H1 (cell line): ENCODE results near the gene HYAL1.

Experiments
- CEBPB ChIP-seq: IDR thresholded peaks from 2 replicates; pipeline ENCODE4 v1.6.1; 2012; ENCODE audit warnings: low read depth, low read length
- EGR1 ChIP-seq: IDR thresholded peaks from 2 replicates; pipeline ENCODE4 v1.6.1; 2011; ENCODE audit warnings: low read depth, low read length, borderline replicate concordance
- FOSL1 ChIP-seq: IDR thresholded peaks from 2 replicates; pipeline ENCODE4 v1.6.1; 2011; ENCODE audit warnings: mild to moderate bottlenecking, low read depth, low read length, moderate library complexity; ENCODE audit not compliant: insufficient read depth
- HDAC2 ChIP-seq, 2 experiments: fragments of 300-600 bp in 1 of 2; sonication (generic) in 1 of 2; IDR thresholded peaks; 2 replicates each; pipeline ENCODE4 v1.6.1; 2011 to 2012; ENCODE audit warnings: low read depth in 2 of 2, low read length in 2 of 2, mild to moderate bottlenecking in 2 of 2, moderate library complexity in 2 of 2, borderline replicate concordance in 1 of 2, inconsistent platforms in 1 of 2
- POLR2A ChIP-seq, 2 experiments: IDR thresholded peaks; 1 replicate in 1 of 2; 2 replicates in 1 of 2; pipeline ENCODE4 v1.6.1; 2011; ENCODE audit warnings: low read depth in 2 of 2, low read length in 2 of 2, mild to moderate bottlenecking in 2 of 2; ENCODE audit errors: control extremely low read depth in 1 of 2
- POLR2AphosphoS5 ChIP-seq: IDR thresholded peaks from 2 replicates; pipeline ENCODE4 v1.6.1; 2011; ENCODE audit warnings: low read depth, low read length
- POU5F1 ChIP-seq: IDR thresholded peaks from 2 replicates; pipeline ENCODE4 v1.6.1; 2011; ENCODE audit warnings: low read depth, mild to moderate bottlenecking, low read length, moderate library complexity
- SIN3A ChIP-seq, 2 experiments: IDR thresholded peaks in 1 of 2; conservative IDR thresholded peaks in 1 of 2; 2 replicates each; pipeline ENCODE4 v1.6.1; 2011 to 2012; ENCODE audit warnings: low read length in 2 of 2, improper control_type of control experiment in 1 of 2, low read depth in 1 of 2, mild to moderate bottlenecking in 1 of 2
- ZNF274 ChIP-seq: IDR thresholded peaks from 2 replicates; pipeline ENCODE4 v1.7.0; 2012; ENCODE audit warnings: low read length, borderline replicate concordance; ENCODE audit errors: extremely low read depth
- TF ChIP-seq, protein P1 (sequence below), 3 experiments: IDR thresholded peaks; 1 replicate in 2 of 3; 2 replicates in 1 of 3; pipeline versions ENCODE4 v1.5.1 to v1.6.1; 2011; ENCODE audit warnings: low read length in 3 of 3, mild to moderate bottlenecking in 3 of 3, inconsistent platforms in 2 of 3, low read depth in 1 of 3, moderate library complexity in 1 of 3; ENCODE audit not compliant: insufficient read depth in 1 of 3; ENCODE audit errors: control extremely low read depth in 1 of 3
- TF ChIP-seq, protein P2 (sequence below): IDR thresholded peaks from 2 replicates; pipeline ENCODE4 v1.6.1; 2012; ENCODE audit warnings: inconsistent platforms

DNA sequence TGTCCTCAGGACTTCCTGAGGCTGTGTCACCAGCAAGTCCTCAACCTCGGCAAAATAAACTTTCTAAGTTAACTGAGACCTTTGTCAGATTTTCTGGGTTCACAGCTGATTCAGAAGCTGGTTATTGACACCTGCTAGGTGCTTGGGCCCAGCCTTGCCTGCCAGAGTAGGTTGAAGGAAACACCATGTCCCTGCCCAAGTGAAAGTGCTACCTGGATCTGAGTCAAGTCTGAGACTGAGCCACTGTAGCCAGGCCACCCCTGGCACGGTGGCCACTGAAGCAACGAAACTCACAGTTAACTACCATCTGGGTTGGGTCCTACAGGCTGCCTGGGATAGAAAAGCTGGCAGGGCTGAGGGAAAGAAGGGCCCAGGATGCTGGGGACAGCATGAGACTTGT is 11.0 kb upstream of the HYAL1 start:
- TF ChIP-seq POLR2A (IDR thresholded peaks at IDR 0.05; ENCODE audit: control extremely low read depth in 1 of 2, low read depth in 2 of 2, low read length in 2 of 2) (no peak), POU5F1 (no peak), FOSL1 (no peak), ZNF274 (no peak), EGR1 (no peak), SIN3A (conservative IDR thresholded peaks at IDR 0.05 in 1 of 2, IDR thresholded peaks at IDR 0.05 in 1 of 2; ENCODE audit: low read depth in 1 of 2, low read length in 2 of 2) (no peak), CEBPB (no peak), POLR2AphosphoS5 (no peak), HDAC2 (IDR thresholded peaks at IDR 0.05; ENCODE audit: borderline replicate concordance in 1 of 2, low read depth in 2 of 2, low read length in 2 of 2) (no peak)
- TF ChIP-seq, protein P1, sequence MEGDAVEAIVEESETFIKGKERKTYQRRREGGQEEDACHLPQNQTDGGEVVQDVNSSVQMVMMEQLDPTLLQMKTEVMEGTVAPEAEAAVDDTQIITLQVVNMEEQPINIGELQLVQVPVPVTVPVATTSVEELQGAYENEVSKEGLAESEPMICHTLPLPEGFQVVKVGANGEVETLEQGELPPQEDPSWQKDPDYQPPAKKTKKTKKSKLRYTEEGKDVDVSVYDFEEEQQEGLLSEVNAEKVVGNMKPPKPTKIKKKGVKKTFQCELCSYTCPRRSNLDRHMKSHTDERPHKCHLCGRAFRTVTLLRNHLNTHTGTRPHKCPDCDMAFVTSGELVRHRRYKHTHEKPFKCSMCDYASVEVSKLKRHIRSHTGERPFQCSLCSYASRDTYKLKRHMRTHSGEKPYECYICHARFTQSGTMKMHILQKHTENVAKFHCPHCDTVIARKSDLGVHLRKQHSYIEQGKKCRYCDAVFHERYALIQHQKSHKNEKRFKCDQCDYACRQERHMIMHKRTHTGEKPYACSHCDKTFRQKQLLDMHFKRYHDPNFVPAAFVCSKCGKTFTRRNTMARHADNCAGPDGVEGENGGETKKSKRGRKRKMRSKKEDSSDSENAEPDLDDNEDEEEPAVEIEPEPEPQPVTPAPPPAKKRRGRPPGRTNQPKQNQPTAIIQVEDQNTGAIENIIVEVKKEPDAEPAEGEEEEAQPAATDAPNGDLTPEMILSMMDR (IDR thresholded peaks at IDR 0.05; ENCODE audit: control extremely low read depth in 1 of 3, insufficient read depth in 1 of 3, low read depth in 1 of 3, low read length in 3 of 3): no peak
- TF ChIP-seq, protein P2, sequence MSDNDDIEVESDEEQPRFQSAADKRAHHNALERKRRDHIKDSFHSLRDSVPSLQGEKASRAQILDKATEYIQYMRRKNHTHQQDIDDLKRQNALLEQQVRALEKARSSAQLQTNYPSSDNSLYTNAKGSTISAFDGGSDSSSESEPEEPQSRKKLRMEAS: no peak
